ENCODE data around the gene TRIM5.

The TRIM5 gene

GRCh38 chr11:5621580-5621979, 63.3 kb downstream of the TRIM5 start:
- no peak for DNase-seq

- no peak for DNase-seq
These were observed 64.0 kb downstream of the TRIM5 start for GRCh38 chr11:5620651-5621521.

GRCh38 chr11:5618807-5619206, 66.1 kb downstream of the TRIM5 start:
- no peak for DNase-seq
